NCI-H146 treated with DMSO at 0.1 percent for 48 hours (cell line): ENCODE results near the gene MET.
"Not testable (repeated sequence)": the region's sequence is repeated elsewhere in the genome, so short reads cannot be mapped to it uniquely, and the experiment has no call there.

Experiments used
- DNase-seq: peaks from one replicate; lab custom pipeline; 2025; ENCODE audit not compliant: unreplicated experiment; lab: John Stamatoyannopoulos, UW

MET gene

GRCh38 chr7:116726713-116727431 lies 54.9 kb downstream of the MET start:
- no peak for DNase-seq

- DNase-seq: no peak
Measured at GRCh38 chr7:116727432-116728009, 55.5 kb downstream of the MET start.

- no peak for DNase-seq
Measured at GRCh38 chr7:116728413-116728812, 56.4 kb downstream of the MET start.

- no peak for DNase-seq
Measured at GRCh38 chr7:116730097-116731022, 58.4 kb downstream of the MET start.

- DNase-seq: no peak
Measured at GRCh38 chr7:116731023-116731395, 59.0 kb downstream of the MET start.

- no peak for DNase-seq
Measured at GRCh38 chr7:116731445-116732335, 59.7 kb downstream of the MET start.

GRCh38 chr7:116732788-116733694 lies 61.0 kb downstream of the MET start:
- DNase-seq: no peak

- no peak for DNase-seq
Measured at GRCh38 chr7:116733924-116734580, 62.1 kb downstream of the MET start.

- DNase-seq: no peak
Measured at GRCh38 chr7:116734710-116735109, 62.7 kb downstream of the MET start.

GRCh38 chr7:116736927-116737715 lies 65.1 kb downstream of the MET start:
- DNase-seq: no peak

- DNase-seq: no peak
Measured at GRCh38 chr7:116738378-116738777, 66.4 kb downstream of the MET start.

- DNase-seq: no peak
Measured at GRCh38 chr7:116739307-116739706, 67.3 kb downstream of the MET start.

- no peak for DNase-seq
Measured at GRCh38 chr7:116740231-116740630, 68.2 kb downstream of the MET start.

- no peak for DNase-seq
Measured at GRCh38 chr7:116740755-116741462, 68.9 kb downstream of the MET start.

GRCh38 chr7:116741625-116742316 lies 69.8 kb downstream of the MET start:
- no peak for DNase-seq

- no peak for DNase-seq
Measured at GRCh38 chr7:116742641-116743040, 70.6 kb downstream of the MET start.

- not testable (repeated sequence) for DNase-seq
Measured at GRCh38 chr7:116743835-116744234, 71.8 kb downstream of the MET start.
